Esophagus muscularis mucosa (tissue), 4 donors: ENCODE results near the gene SDF2. TPM values are rescaled to one million over a fixed set of nuclear protein-coding genes. Genes with fewer than 3 reads are reported as not detected.
A peak's percentile ranks its signal among the peaks of the same experiment; 100 is the strongest.

ENCODE experiments used
- DNase-seq: peaks from one replicate; pipeline ENCODE4 v3.0.0-alpha.2; 2017; ENCODE audit errors: extremely low spot score
- H3K27ac ChIP-seq, 4 donors: fragments of 200-600 bp; sonication (generic); replicated peaks in 1 of 4; 1 replicate in 3 of 4; 2 replicates in 1 of 4; pipeline ENCODE4 v1.5.1; 2016 to 2019; ENCODE audit warnings: mild to moderate bottlenecking in 1 of 4
- H3K27me3 ChIP-seq, 4 donors: fragments of 200-600 bp; sonication (generic); one replicate each; pipeline versions ENCODE4 v1.5.1 to v1.6.0; 2016 to 2019
- H3K36me3 ChIP-seq, 4 donors: fragments of 200-600 bp; sonication (generic); one replicate each; pipeline ENCODE4 v1.5.1; 2016 to 2019
- H3K4me1 ChIP-seq, 4 donors: fragments of 200-600 bp; sonication (generic); one replicate each; pipeline ENCODE4 v1.5.1; 2016 to 2019
- H3K4me3 ChIP-seq, 4 donors: fragments of 200-600 bp; sonication (generic); 1 replicate in 2 of 4; 2 replicates in 2 of 4; pipeline ENCODE4 v1.5.1; 2016 to 2019; ENCODE audit warnings: mild to moderate bottlenecking in 4 of 4, moderate library complexity in 1 of 4
- H3K9me3 ChIP-seq, 4 donors: fragments of 200-600 bp; sonication (generic); 1 replicate in 3 of 4; 2 replicates in 1 of 4; pipeline ENCODE4 v1.5.1; 2016 to 2019
- EP300 ChIP-seq: sonication (generic); formaldehyde crosslinking; IDR thresholded peaks from one replicate; pipeline ENCODE4 v1.6.1; 2017; ENCODE audit warnings: antibody characterized with exemption
- POLR2A ChIP-seq: fragments of 450-650 bp; IDR thresholded peaks from one replicate; pipeline ENCODE4 v1.6.1; 2017; ENCODE audit warnings: antibody characterized with exemption, moderate library complexity, mild to moderate bottlenecking, low read depth
- POLR2AphosphoS5 ChIP-seq, 2 donors: sonication (generic); formaldehyde crosslinking; IDR thresholded peaks; one replicate each; pipeline ENCODE4 v1.6.1; 2017; ENCODE audit warnings: antibody characterized with exemption in 2 of 2
- WGBS: methylation state at CpG from one replicate; pipeline ENCODE4 v1.1.5; 2018; 5-methylcytosine and 5-hydroxymethylcytosine counted together
- intact Hi-C: fragments of 100-400 bp; cut with DNase I; formaldehyde crosslinking; loops from one replicate; pipeline ENCODE4 v1.15.1; 2023
- total RNA-seq, 4 donors: library from RNA; depleted of rRNA; stranded (reverse); fragments of >200 nt; gene quantifications; one replicate each; pipeline versions ENCODE4 v1.1.0 to v1.2.1, GENCODE V29; 2016
- TF ChIP-seq, protein P1 (sequence below), 3 experiments: fragments of 200-600 bp in 2 of 3; fragments of 450-650 bp in 1 of 3; sonication (generic) in 2 of 3; IDR thresholded peaks; one replicate each; pipeline ENCODE4 v1.5.1; 2017 to 2019; ENCODE audit warnings: antibody characterized with exemption in 3 of 3, mild to moderate bottlenecking in 2 of 3, moderate library complexity in 1 of 3

The SDF2 gene
- total RNA-seq, 4 donors from 2014 or later = 39.1 to 46.7 (median 42.6) TPM

DNA sequence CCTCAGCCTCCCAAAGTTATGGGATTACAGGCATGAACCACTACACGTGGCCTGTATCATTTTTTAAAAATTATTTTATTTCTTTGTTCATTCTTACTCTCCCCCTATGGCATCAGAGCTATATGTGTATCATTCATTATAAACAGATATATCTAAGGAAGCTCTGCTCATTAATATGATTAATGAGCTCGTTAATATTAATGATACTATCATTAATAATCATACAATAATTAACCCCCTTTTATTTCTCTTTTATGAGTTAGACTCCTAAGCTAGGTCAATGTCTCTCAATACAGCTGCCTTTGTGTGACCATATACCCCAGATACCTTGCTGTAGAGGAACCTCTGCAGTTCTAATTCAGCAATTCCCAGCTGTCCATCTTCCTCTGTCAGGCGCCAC lies 43.2 kb downstream of the SDF2 start:
- WGBS = 88% methylated on average over 3 of the region's 3 CpGs
- TF ChIP-seq EP300 (no peak), POLR2AphosphoS5 (IDR thresholded peaks at IDR 0.05) (no peak), POLR2A (no peak)
- TF ChIP-seq, protein P1, sequence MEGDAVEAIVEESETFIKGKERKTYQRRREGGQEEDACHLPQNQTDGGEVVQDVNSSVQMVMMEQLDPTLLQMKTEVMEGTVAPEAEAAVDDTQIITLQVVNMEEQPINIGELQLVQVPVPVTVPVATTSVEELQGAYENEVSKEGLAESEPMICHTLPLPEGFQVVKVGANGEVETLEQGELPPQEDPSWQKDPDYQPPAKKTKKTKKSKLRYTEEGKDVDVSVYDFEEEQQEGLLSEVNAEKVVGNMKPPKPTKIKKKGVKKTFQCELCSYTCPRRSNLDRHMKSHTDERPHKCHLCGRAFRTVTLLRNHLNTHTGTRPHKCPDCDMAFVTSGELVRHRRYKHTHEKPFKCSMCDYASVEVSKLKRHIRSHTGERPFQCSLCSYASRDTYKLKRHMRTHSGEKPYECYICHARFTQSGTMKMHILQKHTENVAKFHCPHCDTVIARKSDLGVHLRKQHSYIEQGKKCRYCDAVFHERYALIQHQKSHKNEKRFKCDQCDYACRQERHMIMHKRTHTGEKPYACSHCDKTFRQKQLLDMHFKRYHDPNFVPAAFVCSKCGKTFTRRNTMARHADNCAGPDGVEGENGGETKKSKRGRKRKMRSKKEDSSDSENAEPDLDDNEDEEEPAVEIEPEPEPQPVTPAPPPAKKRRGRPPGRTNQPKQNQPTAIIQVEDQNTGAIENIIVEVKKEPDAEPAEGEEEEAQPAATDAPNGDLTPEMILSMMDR (IDR thresholded peaks at IDR 0.05) = no peak
- peaks cover 91 to 100% (median 99%) of the 10 kb centered on the region in 4 donors for H3K36me3 ChIP-seq
- H3K27ac ChIP-seq = no peak overlapping the region
- H3K4me3 ChIP-seq = no peak overlapping the region
- H3K27me3 ChIP-seq = no peaks in the 10 kb centered on the region
- DNase-seq = no peak
- H3K9me3 ChIP-seq = no peaks in the 10 kb centered on the region
- no peaks in the 10 kb centered on the region for H3K4me1 ChIP-seq
- intact Hi-C loops = no loop called here

DNA sequence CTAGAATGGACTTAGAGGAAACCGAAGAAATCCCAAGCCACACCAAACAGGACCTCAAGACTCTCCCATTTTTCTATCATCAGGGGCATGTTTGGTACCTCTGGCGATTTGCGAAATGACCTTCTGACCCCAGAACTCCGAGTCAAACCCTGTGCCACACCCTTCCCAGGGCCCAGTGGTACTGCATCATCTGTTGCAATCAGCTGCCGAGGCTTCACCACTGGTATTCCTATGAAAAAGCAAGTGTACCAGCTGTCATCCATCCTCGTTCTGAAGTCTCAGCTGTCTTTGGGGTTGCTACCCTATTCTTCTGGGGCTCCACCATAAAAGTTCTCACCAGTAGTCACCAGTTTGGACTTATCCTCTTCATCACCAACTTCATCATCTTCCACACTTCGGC lies 45.4 kb downstream of the SDF2 start:
- WGBS = 80% methylated on average over 6 of the region's 7 CpGs
- H3K4me1 ChIP-seq = no peaks in the 10 kb centered on the region
- no peak for TF ChIP-seq POLR2AphosphoS5 (IDR thresholded peaks at IDR 0.05)
- DNase-seq = no peak
- no peaks in the 10 kb centered on the region for H3K9me3 ChIP-seq
- peaks cover 70 to 82% (median 78%) of the 10 kb centered on the region in 4 donors for H3K36me3 ChIP-seq
- no peak overlapping the region for H3K4me3 ChIP-seq
- H3K27me3 ChIP-seq = no peaks in the 10 kb centered on the region
- no peak overlapping the region for H3K27ac ChIP-seq
- intact Hi-C loops = no loop called here

DNA sequence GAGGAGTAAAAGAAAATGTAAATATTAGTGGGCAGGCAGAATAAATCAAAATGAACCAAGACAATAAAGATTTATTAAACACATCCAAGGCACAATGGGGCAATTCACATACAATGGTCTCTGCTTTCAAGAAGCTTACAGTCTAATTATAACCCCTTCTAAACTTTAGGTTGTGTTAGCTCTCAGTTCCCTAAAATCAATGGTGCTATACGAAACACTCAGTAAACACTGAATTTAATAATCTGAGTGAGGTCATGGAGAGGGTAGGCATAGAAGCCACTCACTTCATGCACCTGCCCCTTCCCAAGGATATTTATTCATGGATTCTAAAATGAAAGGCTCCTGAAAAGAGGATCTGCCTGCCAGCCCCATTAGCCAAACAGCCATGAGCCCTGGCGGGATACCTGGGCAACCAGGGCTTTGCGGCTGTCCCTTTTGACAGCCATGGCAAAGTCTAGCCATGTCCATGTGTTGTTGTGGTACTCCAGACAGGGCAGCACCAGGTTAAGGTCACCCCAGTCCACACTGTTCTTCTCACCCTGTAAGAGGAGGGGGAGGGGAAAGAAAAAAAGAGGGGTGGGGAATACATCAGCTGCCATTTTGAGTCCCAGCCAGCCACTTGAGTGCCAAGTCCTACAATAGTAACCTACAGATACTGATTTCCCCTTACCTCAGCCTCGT lies 46.3 kb downstream of the SDF2 start:
- WGBS = 84% methylated on average over 3 of the region's 4 CpGs
- H3K27ac ChIP-seq = no peak overlapping the region

DNA sequence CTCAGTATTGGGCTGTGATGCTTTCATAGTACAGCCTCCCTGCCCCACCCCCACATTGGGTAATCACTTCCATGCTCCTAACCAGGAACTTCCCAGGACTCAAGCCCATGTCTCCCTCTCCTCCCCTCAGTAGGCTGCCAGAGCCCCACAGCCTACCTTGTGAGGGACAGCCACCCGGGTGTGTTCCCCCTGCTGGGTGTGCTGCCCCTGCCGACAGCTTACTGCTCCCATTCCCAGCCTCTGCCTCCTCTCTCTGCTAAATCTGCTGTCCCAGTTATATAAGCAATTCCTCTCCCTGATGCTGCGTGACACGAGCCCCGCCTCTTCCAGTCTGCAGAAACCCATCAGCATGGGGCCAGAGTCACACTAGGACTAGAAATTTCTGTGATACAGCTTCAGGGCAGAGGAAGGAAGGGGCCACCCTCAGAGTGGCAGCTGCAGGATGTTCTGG lies 47.8 kb downstream of the SDF2 start, which contains the start of gene RSKR:
RSKR (minus strand) TSS at position 255 of the 451 bp plus-strand sequence; CDS start at position 231, 24 bp downstream.
- DNase-seq = no peak
- whole genome bisulfite sequencing = 83% methylated on average over 5 of the region's 5 CpGs
- TF ChIP-seq POLR2A = no peak
- no peak for TF ChIP-seq POLR2AphosphoS5 (IDR thresholded peaks at IDR 0.05)
- TF ChIP-seq, protein P1 (IDR thresholded peaks at IDR 0.05) = no peak
- TF ChIP-seq EP300 = no peak
- Histone ChIP-seq H3K4me3 (no peak within 1 kb of the TSS), H3K4me1 (no peaks in the 10 kb centered on the region), H3K36me3 (peaks cover 46 to 67% (median 59%) of the 10 kb centered on the region in 4 donors), H3K27me3 (no peaks in the 10 kb centered on the region), H3K27ac (no peak within 1 kb of the TSS), H3K9me3 (no peaks in the 10 kb centered on the region)
- intact Hi-C loops = loop anchor here (2.0 to 5.0 kb wide), 2 partner anchors 67 to 119 kb away; no protein-coding TSS in a partner anchor

More for the DNA sequence above, 46.3 kb downstream of the SDF2 start:
- H3K9me3 ChIP-seq = no peaks in the 10 kb centered on the region
- intact Hi-C loops = no loop called here
- no peak for DNase-seq
- H3K27me3 ChIP-seq = no peaks in the 10 kb centered on the region
- H3K4me1 ChIP-seq = no peaks in the 10 kb centered on the region
- TF ChIP-seq, protein P1 (IDR thresholded peaks at IDR 0.05) = no peak
- no peak for TF ChIP-seq POLR2AphosphoS5 (IDR thresholded peaks at IDR 0.05)
- TF ChIP-seq EP300 = no peak
- TF ChIP-seq POLR2A = no peak
- peaks cover 61 to 77% (median 70%) of the 10 kb centered on the region in 4 donors for H3K36me3 ChIP-seq
- H3K4me3 ChIP-seq = no peak overlapping the region

DNA sequence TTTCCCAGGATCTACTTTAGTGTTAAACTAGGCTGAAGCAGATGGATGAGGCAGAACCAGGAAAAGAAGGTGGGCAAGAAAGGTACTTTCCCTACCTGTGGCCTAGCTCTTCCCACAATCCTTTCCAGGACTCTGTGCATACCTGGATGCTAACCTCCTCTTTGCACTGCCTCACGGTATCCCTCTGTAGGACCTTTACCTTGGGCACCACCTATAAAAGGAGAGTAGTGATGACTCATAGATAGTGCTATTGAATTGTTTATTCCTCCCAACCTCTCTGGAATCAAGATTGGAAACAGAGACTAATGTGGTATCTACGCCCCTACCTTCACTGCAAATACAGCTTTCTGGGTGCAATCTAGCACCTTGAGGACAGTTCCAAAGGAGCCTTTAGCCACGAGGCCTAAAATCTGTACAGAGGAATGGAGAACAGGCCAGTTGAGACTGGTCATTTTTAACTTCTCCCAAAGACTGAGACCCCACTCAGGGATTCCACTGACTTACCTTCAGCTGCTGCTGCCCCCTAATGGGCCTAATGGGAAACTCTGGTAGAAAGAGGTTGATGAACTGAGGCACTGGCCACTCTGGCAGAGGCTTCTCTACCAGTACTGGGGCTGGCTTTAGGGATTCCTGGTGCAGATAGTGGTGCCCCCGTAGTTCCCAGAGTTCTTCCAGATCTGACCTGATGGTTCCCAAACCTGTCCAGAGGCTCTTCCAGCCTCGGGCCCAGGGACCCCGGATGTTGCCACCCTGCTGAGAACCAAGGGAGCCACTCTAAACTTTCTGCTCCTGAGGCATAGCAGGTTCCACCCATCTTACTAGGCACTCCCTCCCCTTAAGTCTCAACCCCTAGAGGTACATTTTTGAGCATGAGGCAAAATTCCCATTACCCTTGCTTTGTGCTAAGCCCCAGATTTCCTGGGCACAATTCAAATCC lies 48.5 kb downstream of the SDF2 start:
- TF ChIP-seq POLR2A = no peak
- TF ChIP-seq POLR2AphosphoS5 (IDR thresholded peaks at IDR 0.05) = no peak
- TF ChIP-seq, protein P1 (IDR thresholded peaks at IDR 0.05) = peak; percentile 55 to 73 (median 61)
- DNase-seq = no peak
- Histone ChIP-seq H3K36me3 (peaks cover 39 to 59% (median 52%) of the 10 kb centered on the region in 4 donors), H3K4me3 (no peak overlapping the region), H3K9me3 (no peaks in the 10 kb centered on the region), H3K27me3 (no peaks in the 10 kb centered on the region), H3K4me1 (no peaks in the 10 kb centered on the region), H3K27ac (no peak overlapping the region)
- intact Hi-C loops = loop anchor here (2.0 to 5.0 kb wide), 2 partner anchors 66 to 118 kb away; no protein-coding TSS in a partner anchor
- 66% methylated on average over 6 of the region's 6 CpGs for WGBS
